KBM-7 (cell line): ENCODE results near the gene ACTR3.
"Not testable (repeated sequence)": the region's sequence is repeated elsewhere in the genome, so short reads cannot be mapped to it uniquely, and the experiment has no call there.

Experiments
- DNase-seq: peaks from one replicate; pipeline ENCODE4 v3.0.0-alpha.2; 2015
- in situ Hi-C: fragments of 300-500 bp; cut with MboI; formaldehyde crosslinking; loops from 2 replicates; pipeline ENCODE4 v1.14.3; 2020; ENCODE audit warnings: low sequenced_read_pairs, low pct_unique_long_range_greater_than_20kb, mixed read lengths

Gene ACTR3

GRCh38 chr2:113896791-113897190 lies 6.9 kb downstream of the ACTR3 start:
- in situ Hi-C loops = no loop called here
- DNase-seq = no peak

GRCh38 chr2:113898081-113898480 lies 8.2 kb downstream of the ACTR3 start:
- no peak for DNase-seq
- in situ Hi-C loops = no loop called here

- no peak for DNase-seq
- in situ Hi-C loops = no loop called here
Measured at GRCh38 chr2:113899166-113899565, 9.3 kb downstream of the ACTR3 start.

- in situ Hi-C loops = no loop called here
- DNase-seq = peak; percentile 70
Measured at GRCh38 chr2:113901943-113902342, 12.1 kb downstream of the ACTR3 start.

GRCh38 chr2:113905886-113906285 lies 16.0 kb downstream of the ACTR3 start:
- no peak for DNase-seq
- in situ Hi-C loops = no loop called here

GRCh38 chr2:113906647-113907046 lies 16.8 kb downstream of the ACTR3 start:
- DNase-seq = no peak
- in situ Hi-C loops = no loop called here

GRCh38 chr2:113907297-113907696 lies 17.4 kb downstream of the ACTR3 start:
- in situ Hi-C loops = no loop called here
- no peak for DNase-seq

GRCh38 chr2:113910110-113910717 lies 20.3 kb downstream of the ACTR3 start:
- DNase-seq = no peak
- in situ Hi-C loops = no loop called here

GRCh38 chr2:113910967-113911678 lies 21.2 kb downstream of the ACTR3 start:
- no peak for DNase-seq
- in situ Hi-C loops = no loop called here

GRCh38 chr2:113915082-113915819 lies 25.4 kb downstream of the ACTR3 start:
- no peak for DNase-seq
- in situ Hi-C loops = no loop called here

- in situ Hi-C loops = no loop called here
- no peak for DNase-seq
Measured at GRCh38 chr2:113918229-113918628, 28.3 kb downstream of the ACTR3 start.

GRCh38 chr2:113920996-113921395 lies 31.1 kb downstream of the ACTR3 start:
- DNase-seq = no peak
- in situ Hi-C loops = no loop called here

GRCh38 chr2:113922335-113922734 lies 32.4 kb downstream of the ACTR3 start:
- no peak for DNase-seq
- in situ Hi-C loops = no loop called here

- in situ Hi-C loops = no loop called here
- DNase-seq = no peak
Measured at GRCh38 chr2:113922784-113923183, 32.9 kb downstream of the ACTR3 start.

GRCh38 chr2:113925884-113926283 lies 36.0 kb downstream of the ACTR3 start:
- in situ Hi-C loops = no loop called here
- DNase-seq = no peak

GRCh38 chr2:113926314-113926713 lies 36.4 kb downstream of the ACTR3 start:
- DNase-seq = no peak
- in situ Hi-C loops = no loop called here

GRCh38 chr2:113930448-113930847 lies 40.6 kb downstream of the ACTR3 start:
- no peak for DNase-seq
- in situ Hi-C loops = no loop called here

- in situ Hi-C loops = no loop called here
- DNase-seq = peak; percentile 4
Measured at GRCh38 chr2:113937501-113937900, 47.6 kb downstream of the ACTR3 start.

GRCh38 chr2:113940891-113941290 lies 51.0 kb downstream of the ACTR3 start:
- DNase-seq = no peak
- in situ Hi-C loops = no loop called here

- in situ Hi-C loops, DNase-seq: not testable (repeated sequence)
Measured at GRCh38 chr2:113945784-113946183, 55.9 kb downstream of the ACTR3 start.
